GM18873 (cell line): ENCODE data around the gene SMURF2.

Experiments used
- ATAC-seq: cut with Tn5 transposase; IDR thresholded peaks from one replicate; pipeline ENCODE4 v1.9.1; 2021; ENCODE audit warnings: mild to moderate bottlenecking, moderate library complexity, moderate number of reproducible peaks; ENCODE audit not compliant: unreplicated experiment, low FRiP score

Gene SMURF2

GRCh38 chr17:64547319-64547718, 114.8 kb downstream of the SMURF2 start:
- no peak for ATAC-seq

- ATAC-seq: no peak
These were observed 115.4 kb downstream of the SMURF2 start for GRCh38 chr17:64546716-64547115.

- ATAC-seq: no peak
These were observed 117.4 kb downstream of the SMURF2 start for GRCh38 chr17:64544742-64545141.

- ATAC-seq: no peak
These were observed 121.9 kb downstream of the SMURF2 start for GRCh38 chr17:64540118-64540776.

GRCh38 chr17:64538508-64539130, 123.5 kb downstream of the SMURF2 start:
- no peak for ATAC-seq

GRCh38 chr17:64537488-64537887, 124.6 kb downstream of the SMURF2 start:
- no peak for ATAC-seq

- ATAC-seq: no peak
These were observed 125.2 kb downstream of the SMURF2 start for GRCh38 chr17:64536913-64537312.

GRCh38 chr17:64535357-64535756, 126.8 kb downstream of the SMURF2 start:
- no peak for ATAC-seq

GRCh38 chr17:64534187-64534586, 127.9 kb downstream of the SMURF2 start:
- ATAC-seq: no peak

- ATAC-seq: no peak
These were observed 128.3 kb downstream of the SMURF2 start for GRCh38 chr17:64533784-64534183.

- ATAC-seq: no peak
These were observed 129.7 kb downstream of the SMURF2 start for GRCh38 chr17:64532409-64532808.

- no peak for ATAC-seq
These were observed 130.1 kb downstream of the SMURF2 start for GRCh38 chr17:64531955-64532371.

- no peak for ATAC-seq
These were observed 132.9 kb downstream of the SMURF2 start for GRCh38 chr17:64529221-64529620.

- no peak for ATAC-seq
These were observed 134.2 kb downstream of the SMURF2 start for GRCh38 chr17:64527914-64528313.

GRCh38 chr17:64520359-64520758, 141.7 kb downstream of the SMURF2 start:
- no peak for ATAC-seq

GRCh38 chr17:64519601-64520000, 142.5 kb downstream of the SMURF2 start:
- no peak for ATAC-seq

- no peak for ATAC-seq
These were observed 146.3 kb downstream of the SMURF2 start for GRCh38 chr17:64515829-64516228.

GRCh38 chr17:64515419-64515818, 146.7 kb downstream of the SMURF2 start:
- ATAC-seq: no peak

GRCh38 chr17:64509179-64509578, 152.9 kb downstream of the SMURF2 start:
- no peak for ATAC-seq

GRCh38 chr17:64508683-64509082, 153.4 kb downstream of the SMURF2 start:
- ATAC-seq: no peak

GRCh38 chr17:64507413-64507782, 154.7 kb downstream of the SMURF2 start:
- no peak for ATAC-seq
